Activated T-helper 1 cell treated with anti-CD3 and anti-CD28 coated beads, Interleukin-2, amount 50 U/mL, for 16 hours (primary cell): ENCODE data around the gene PTPRG.

Experiments used
- DNase-seq, 2 donors: peaks; one replicate each; pipeline ENCODE4 v3.0.0-alpha.2; 2020; ENCODE audit warnings: low read depth in 1 of 2, low spot score in 1 of 2

The PTPRG gene

DNA sequence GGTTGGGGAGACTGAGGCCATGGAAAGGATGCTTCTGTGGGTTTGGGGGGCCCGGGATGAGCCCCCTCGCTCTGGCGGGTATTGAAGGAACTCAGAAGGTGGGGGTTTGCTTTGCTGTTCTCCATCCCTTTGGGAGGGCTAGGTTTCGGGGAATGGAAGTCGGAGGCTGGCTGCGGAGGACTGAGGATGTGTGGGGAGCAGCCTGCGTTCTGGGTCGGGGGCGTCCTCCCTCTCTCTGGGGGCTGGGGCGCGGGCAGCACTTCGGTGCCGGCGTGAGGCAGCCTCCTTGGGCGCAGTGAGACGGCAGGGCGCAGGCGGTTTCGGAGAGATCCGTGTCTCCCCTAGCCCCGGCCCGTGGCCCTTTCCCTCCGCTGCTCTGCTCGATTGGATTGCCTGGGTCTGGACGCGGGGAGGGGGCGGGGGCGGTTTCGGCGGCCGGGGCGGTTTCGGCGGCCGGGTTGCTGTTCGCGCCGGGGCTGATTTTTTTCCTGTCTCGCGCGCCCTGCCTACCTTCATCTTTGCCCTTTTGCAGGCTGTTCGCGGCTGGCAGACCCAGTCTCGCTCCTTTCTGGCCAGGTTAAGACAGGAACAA lies 1.4 kb downstream of the PTPRG start:
- DNase-seq, result no peak

DNA sequence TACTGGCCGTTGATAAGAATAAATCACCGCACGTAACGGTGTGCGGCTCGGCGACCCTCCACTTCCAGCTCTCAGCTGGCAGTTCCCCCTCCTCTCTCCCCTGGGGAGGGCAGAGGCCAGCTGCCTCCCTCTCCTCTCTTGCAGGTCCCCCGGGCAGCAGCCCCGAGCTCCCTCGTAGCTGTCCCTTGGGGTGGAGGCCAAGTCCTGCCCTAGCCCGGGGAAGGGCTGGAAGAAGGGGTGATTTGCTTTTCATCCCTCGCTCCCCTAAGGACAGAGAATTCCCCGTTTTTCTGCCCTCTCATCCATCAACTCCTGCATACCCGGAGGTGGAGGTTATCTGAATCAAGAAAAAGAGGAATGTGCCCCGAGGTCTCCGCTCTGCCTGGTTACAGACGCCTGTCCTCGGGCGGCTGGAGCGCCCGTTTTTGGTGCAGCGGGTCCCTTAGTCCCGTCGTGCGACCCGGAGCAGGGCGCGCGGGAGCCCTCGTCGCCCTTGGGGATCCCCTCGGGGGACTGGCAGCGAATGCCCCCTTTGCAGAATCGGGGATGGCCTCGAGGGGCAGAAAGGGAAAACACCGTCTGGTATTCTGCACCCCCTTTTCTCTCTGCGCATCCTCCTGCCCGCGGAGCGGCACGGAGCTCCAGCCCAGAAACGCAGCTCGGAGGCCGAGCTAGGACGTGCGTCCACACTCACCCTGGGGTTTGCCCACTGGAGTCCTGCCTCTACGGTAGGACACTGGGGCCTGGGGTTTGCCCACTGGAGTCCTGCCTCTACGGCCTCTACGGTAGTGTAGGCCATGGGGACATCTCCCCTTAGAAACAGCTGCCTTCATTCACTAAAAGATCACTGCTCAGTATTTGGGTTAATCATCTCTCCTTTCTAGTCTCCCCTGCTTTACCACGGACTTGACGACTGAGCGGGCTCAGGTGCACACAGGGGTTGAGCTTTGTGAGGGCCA lies 2.2 kb downstream of the PTPRG start:
- DNase-seq, result no peak

DNA sequence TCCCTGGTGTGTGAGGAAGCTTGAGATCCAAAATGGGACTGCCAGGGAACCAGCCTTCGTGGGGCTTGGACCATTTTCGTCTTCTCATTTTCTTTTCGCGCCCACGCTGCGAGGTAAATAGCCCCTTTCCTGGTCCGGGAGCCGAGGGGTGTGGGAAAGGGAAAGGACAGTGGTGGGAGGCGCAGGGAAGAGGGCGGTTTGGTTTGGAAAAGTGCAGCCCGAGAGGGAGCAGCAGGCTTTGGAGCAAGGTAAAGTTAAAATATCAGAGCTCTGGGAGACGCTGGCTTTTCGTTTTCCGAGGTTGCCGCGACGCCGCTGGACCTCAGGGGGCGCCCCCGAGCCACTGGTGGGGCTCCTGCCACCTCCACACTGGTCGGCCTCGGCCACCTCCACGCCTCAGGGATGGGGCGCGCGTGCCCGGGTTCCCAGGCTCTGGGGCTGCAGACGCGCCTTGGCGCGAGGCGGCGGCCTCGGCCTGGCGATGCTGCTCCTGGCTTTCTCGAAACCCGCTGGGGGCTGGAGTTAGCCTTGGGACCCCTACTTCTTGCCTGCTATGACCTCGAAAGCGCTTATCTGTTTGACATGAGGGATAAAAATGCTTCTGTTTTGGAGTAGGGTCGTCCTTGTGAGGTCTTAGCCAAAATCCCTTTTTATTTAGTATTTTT lies 3.2 kb downstream of the PTPRG start:
- no peak for DNase-seq

DNA sequence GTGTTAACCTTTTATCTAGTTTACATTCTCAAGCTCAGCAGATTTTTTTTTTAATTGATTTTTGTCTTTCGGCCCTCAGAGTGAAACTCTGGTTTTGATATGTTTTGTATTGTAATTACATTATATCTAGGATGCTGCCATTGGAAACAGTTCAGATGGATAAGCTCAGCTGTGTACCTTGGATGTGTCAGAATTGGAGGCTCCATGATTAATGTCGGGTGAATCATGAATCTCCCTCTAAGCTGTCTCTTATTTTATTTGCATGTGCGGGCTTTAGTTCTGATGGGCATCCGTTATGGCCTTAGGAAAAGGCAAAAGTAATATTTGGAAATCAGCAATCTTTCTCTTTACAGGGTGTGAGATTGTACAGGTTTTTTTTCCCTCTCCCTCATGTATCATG lies 4.2 kb downstream of the PTPRG start:
- no peak for DNase-seq

DNA sequence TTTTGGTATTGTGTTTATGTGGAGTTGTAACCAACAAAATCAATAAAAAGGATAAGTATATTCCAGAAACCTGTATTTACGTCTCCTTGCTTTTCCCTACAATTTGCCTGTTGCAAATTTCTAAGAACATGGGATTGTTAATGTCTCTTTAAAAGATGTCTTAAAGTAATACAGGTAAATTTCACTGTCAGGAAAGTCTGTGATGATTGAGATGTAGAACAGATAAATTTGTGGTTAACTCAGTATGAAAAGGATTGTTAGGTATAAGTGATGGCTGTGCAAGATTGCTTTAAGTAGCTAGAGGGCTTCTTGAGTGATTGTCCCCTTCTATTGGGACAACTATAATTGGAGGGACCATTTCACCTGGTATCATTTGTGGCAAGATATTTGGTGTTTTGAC lies 6.8 kb downstream of the PTPRG start:
- no peak for DNase-seq

DNA sequence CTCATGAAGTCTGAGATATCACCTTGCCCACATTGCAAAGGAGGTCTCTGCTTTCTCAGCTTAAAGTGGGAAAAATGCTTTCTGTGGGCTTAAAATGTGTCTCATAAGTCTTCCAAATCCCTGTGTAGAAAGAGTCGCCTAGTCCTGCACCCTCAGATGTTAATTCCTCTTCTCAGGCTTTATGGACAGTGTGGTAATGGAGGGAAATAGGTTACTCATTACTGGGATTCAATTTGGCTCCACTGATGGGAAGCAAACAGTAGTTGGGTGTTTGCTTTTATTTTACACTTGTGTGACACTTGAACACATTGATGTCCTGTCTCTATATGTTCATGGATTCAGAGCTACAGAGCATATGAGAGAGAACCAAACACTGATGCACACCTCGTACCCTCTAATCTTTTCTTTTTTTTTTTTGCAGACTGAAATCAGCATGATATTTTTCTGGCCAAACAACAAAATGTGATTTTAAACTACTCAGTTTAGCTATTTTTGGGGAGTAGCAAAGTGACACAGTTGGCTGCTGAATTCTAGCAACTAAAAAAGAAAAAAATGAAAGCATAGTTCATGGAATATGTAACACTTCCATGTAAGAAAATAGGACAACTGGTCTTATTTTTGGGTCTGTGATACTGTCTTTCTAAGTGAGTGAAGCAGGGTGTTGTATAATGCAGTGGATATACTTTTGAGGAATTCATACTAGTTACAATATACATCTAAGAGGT lies 8.6 kb downstream of the PTPRG start:
- no peak for DNase-seq

DNA sequence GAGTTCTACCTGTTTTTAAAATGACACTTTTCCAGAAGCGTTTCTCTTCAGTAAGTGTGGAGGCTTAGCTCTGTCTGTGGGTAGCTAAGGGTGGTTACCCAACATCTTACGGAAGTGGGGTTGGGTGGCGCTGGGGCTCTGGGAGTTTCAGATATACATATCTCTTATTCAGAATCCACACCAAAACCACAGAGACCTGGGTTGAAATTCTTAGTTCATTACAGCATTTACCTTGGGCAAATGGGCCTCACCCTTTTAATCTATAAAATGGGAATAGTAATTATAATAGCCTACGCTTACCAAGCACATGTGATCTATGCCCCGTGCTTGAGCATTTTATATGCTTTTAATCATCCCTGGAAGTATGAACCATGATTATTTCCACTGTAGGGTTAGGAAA lies 9.4 kb downstream of the PTPRG start:
- no peak for DNase-seq

DNA sequence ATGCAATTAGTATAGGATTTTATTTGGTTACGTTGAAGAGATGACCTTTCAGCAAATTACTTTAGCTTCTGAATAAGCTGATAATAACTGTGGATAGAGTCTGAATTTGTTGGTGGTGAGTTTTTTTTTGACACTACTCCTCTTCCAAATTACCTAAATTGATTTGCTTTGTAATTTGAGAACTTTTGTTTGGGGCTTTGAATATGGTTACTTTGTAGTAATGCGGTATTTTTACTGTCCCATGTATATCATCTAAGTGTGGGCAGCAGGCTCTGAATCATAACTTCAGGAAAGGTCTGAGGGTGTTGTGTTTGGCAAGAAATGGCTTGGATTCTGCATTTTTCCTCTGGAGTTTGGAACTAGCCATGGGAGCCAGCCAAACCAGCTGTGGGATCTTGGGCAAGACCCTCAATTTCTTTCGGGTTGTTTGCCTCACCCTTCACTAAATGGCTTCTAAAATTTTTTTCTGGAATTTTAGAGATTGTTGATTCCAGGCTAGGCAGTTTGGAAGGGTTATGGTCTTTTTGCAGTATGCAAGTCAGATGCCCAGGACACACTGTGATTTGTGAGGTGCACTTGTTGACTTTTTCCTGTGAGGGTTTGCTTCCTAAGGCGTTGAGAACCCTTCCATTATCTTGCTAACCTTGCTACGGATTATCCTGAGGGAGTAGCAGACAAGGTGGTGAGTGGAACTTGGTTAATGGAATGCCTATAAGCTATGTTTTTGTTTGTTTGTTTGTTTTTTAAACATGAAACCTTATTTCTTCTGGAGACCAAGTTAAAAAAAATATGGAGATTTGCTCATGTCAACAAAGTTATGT lies 10.4 kb downstream of the PTPRG start:
- DNase-seq, result no peak

DNA sequence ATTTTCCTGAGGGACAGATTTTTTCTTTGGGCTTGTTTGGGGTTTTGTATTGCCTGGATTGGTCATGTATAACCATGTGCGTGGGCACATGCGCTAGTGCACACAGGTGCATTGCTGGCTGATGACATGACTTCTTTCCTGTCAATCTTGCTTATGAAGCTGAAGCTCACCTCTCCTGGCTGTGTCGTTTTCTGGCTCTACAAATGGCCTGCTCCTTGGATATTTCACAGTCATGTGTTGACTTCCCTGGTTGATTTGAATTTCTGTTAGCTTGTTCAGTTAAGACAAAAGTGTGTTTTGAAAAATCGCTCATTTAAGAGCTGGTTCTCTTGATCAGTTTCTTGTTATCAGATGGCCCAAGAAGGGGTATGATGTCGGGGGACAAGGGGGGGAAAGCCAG lies 11.5 kb downstream of the PTPRG start:
- no peak for DNase-seq

DNA sequence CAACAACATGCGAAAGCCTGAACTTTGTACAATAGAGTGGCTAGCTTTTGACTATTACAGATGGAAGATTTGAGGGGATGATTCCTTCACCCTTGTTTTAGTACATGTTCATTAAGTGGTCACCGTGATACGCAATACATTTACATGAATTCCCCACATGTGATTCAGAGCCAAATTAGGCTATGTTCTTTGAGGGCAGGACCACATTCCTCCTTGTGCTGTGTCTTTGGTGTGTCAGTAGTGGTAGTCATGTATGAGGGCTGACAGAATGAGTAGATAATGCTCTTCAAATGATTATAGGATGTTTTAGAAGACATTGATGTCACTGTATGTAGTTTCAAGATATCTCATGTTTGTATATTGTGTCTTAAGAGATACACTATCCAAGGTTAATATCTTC lies 12.1 kb downstream of the PTPRG start:
- no peak for DNase-seq

DNA sequence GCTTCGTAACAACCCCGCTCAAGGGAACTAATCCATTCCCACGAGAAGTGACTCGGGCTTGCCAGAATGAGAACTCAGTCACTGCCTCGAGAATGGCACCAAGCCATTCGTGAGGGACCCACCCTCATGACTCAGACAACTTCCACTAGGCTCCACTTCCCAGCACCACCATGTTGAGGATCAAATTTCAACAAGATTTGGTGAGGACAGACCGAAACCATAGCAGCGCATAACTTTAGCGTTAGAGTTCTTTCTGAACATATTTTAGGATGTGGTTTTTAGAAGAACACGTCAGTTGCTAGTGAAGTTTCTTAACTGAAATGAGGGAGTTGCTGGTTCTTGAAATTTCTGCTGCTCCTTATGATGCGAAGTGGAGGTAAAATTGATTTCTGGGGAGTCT lies 13.5 kb downstream of the PTPRG start:
- DNase-seq, result no peak

DNA sequence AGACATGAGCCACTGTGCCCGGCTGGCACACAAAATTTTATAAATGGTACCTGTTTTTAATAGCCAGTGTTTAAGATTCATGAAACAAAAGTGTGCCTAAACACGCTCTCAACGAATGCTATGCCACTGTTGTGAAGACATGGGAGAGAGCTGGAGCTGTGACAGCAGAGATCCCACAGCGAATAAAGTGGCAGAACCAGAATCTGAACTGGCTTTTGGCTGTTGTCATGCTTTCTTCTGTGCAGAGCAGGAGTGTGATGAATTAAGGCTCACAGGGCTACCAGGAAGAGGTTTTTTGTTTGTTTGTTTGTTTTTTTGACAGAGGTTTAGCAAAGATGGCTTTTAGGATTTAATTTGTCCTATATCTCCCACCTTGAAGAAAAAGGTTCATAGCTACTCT lies 14.5 kb downstream of the PTPRG start:
- DNase-seq, result no peak

DNA sequence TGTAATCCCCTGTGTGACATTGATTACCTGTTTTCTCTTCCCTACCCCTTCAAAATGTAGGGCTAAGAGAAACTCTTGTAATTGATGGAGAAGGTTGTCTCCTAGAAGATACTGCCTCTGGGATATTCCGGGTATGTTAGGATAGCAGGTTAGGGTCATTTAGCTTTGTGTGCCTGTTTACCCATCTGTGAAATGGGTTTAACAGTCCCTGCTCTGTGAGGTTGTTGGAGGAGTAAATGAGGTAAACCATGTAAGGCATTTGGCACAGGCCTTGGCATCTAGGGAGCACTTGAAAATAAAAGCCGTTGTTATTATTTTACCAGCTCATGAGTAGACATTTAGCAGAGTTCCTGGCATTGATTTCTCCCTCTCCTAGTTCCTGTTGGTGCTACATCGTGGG lies 16.4 kb downstream of the PTPRG start:
- no peak for DNase-seq

DNA sequence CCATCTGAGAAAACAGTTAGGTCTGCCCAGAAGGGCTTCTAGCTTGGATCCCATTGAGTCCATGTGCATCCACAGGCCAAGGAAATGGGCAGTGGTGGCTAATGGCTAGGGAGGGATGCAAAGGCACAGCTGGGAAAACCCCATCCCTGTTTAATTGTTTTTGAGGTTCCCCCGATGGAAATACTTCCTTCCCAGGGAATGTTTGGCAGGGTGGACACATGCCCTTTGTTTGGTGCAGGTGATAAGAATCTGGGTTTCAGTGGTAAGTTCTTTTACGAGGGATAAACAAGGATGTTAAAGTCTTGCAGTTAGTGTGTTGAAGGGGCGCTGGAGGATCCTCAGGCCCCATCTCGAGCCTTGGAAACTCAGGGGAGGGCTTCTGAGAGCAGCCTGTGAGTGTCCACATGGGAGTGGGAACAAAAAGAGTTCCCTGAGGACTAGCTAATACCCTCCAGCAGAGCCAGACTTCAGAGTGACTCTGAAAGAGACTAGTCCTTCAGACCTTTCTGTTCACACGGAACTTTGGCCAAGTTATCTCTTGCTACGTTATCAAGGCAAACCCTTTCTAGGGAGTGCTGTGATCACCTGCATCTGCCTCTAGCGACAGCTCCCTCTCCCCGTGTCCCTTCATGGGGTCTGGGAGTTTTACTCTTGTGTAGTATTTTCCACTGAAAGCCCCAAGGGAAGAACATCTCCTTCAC lies 17.4 kb downstream of the PTPRG start:
- no peak for DNase-seq

DNA sequence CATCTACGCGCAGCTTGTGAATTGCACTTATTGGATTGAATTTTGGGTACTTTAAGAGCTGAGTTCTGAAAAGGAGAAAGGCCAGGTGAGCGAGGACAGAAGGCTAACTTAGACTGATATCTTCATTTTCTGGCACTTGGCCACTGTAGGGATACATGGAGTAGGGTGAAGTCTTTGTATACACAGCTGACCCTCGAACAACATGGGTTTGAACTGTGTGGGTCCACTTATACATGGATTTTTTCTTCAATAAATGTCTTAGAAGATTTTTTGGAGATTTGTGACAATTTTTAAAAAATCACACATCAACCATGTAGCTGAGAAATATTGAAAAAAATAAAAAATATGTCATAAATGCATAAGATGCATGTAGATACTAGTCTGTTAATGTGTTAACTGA lies 18.3 kb downstream of the PTPRG start:
- no peak for DNase-seq

DNA sequence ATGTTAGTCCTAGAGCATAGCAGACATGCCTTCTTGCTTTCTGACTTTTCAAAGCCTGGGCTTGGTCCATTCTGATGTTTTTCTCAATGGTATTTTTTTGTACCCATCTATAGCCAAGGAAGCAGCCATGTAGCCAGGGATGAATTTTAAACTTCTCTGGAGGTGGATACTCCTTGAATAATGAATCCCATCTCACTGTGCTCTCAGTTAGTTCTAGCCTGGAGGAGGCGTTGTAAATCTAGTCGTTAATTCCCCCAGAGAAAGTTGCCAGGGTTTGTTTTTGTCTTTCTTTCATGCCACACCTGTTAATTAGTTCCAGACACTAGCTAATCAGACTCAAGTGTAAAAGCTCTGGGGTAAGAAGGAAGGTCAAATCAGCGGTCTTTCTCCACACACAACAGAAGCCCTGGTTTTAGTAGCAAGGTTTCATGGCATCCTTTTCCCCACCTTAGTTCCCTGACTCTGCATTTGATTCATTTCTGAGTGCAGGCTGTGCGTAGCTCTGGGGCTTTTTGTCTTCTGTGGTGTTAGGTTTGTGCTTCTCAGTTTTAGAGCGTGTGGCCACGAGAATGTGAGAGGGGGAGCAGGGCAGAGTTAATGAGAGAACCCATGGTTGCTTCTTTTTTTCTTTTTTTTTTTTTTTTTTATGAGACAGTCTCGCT lies 19.7 kb downstream of the PTPRG start:
- no peak for DNase-seq

DNA sequence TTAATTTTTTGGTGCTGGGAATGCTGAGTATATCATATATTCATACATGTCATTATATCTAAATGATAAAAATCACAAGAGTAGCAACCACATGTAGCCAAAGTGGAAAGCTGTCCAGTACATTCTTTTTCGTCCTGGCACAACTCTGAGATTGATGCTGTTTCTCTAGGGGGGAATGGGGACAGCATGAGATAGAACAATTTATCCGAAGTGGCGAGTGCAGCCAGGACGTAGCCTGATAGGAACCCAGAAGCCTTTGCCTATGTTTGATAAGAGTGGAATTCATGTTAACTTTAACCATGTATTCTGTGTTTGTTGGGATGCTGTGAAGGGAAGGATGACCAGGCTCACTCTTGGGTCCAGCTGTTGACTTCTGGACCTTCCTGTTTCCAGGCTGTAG lies 20.9 kb downstream of the PTPRG start:
- DNase-seq, result no peak

DNA sequence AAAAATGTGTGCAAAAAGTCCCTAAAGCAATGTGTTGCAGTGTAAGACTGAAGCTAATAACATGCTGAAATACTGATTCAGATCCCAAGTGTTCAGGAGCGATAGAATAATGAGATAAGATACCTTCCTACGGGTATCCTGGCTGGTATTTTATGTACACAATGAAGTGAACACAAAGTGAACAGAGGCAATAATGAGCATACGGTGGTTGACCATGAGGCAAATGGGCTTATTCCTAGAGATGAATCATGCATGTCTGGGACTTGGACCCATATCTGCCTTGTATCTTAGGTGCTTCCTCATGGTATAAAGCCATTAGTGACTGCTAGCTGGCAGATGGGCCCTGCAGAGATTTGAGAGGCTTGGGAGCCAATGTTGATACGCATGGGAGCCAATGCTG lies 21.5 kb downstream of the PTPRG start:
- no peak for DNase-seq
